GM19025 (cell line): ENCODE measurements around the gene SWSAP1.
"Not testable (repeated sequence)": the region's sequence is repeated elsewhere in the genome, so short reads cannot be mapped to it uniquely, and the experiment has no call there.

ENCODE experiments used
- ATAC-seq: cut with Tn5 transposase; IDR thresholded peaks from one replicate; pipeline ENCODE4 v1.9.1; 2021; ENCODE audit warnings: mild to moderate bottlenecking, low read depth, moderate library complexity; ENCODE audit not compliant: unreplicated experiment

SWSAP1 gene, protein sequence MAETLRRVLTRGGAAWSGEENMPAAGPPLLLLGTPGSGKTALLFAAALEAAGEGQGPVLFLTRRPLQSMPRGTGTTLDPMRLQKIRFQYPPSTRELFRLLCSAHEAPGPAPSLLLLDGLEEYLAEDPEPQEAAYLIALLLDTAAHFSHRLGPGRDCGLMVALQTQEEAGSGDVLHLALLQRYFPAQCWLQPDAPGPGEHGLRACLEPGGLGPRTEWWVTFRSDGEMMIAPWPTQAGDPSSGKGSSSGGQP

DNA sequence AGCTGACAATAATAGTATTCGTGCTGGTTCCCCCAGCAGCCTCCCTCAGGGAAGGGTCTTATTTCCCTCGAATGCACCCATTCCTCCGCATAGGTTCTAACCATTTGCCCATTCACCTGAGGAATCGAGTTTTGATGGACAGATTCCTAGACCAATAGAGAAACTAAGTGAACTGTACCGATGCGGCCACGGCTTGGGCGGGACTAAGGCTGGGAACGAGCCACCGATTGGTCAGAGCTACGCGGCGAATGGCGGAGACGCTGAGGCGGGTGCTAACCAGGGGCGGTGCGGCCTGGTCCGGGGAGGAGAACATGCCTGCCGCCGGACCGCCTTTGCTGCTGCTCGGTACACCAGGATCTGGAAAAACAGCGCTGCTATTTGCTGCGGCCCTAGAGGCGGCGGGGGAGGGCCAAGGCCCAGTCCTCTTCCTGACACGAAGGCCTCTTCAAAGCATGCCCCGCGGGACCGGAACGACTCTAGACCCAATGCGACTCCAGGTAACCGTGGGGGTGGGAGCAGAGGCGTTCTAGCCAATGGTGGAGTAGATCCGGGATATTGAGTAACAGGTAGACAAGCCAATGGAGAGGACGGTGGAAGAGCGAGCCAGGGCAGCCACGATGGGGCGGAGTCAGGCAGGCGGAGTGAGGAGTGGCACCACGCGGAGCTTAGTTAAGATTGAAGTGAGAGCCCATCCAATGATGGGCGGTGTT, at the start of gene SWSAP1:
Gene SWSAP1 (plus strand): TSS at position 234 of the 710 bp plus-strand sequence. CDS start 15 bp downstream, at position 249.
- peak; percentile 91 for ATAC-seq

GRCh38 chr19:11324748-11325389, 49.6 kb upstream of the SWSAP1 start:
- ATAC-seq = no peak

DNA sequence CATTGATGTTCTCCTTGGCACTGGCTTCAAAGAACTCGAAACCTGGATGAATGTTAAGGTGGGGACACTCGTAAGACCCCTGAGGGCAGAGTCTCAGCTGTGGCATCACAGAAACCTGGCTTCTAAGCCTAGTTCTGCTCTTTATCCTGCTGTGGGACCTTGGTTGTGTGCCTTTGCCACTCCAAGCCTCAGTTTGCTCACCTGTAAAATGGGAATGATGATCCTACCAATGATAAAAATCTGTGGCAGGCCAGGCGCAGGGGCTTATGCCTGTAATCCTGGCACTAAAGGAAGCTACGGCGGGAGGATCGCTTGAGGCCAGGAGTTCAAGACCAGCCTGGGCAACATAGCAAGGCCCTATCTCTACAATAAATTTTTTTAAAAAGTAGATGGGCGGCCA, 48.9 kb upstream of the SWSAP1 start:
- no peak for ATAC-seq

GRCh38 chr19:11330127-11330526, 44.3 kb upstream of the SWSAP1 start:
- no peak for ATAC-seq

GRCh38 chr19:11331502-11331901, 43.0 kb upstream of the SWSAP1 start:
- ATAC-seq = no peak

DNA sequence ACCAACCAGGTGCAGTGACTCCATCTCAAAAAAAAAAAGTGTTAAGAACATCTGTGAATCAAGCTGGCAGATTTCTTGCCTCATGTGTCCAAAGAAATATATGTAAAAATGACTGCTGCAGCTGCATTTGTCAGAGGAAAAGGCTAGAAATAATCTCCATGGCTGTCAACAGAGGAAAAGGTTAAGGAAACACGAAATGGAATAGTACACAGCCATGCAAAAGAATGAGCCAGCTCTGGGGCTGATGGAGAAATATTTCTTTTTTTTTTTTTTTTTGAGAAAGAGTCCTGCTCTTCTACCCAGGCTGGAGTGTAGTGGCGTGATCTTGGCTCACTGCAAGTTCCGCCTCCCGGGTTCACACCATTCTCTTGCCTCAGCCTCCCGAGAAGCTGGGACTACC, 41.6 kb upstream of the SWSAP1 start:
- no peak for ATAC-seq

DNA sequence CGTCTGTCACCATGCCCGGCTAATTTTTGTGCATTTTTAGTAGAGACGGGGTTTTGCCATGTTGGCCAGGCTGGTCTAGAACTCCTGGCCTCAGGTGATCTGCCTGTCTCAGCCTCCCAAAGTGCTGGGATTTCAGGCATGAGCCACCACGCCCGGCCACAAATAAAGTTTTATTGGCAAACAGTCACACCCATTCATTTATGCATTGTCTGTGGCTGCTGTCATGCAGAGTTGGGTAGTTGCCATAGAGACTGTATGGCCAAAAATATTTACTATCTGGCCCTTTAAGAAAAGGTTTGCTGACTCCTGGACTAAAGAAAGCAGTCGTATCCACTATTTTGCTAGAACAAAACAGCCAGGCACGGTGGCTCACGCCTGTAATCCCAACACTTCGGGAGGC, 40.6 kb upstream of the SWSAP1 start:
- not testable (repeated sequence) for ATAC-seq

DNA sequence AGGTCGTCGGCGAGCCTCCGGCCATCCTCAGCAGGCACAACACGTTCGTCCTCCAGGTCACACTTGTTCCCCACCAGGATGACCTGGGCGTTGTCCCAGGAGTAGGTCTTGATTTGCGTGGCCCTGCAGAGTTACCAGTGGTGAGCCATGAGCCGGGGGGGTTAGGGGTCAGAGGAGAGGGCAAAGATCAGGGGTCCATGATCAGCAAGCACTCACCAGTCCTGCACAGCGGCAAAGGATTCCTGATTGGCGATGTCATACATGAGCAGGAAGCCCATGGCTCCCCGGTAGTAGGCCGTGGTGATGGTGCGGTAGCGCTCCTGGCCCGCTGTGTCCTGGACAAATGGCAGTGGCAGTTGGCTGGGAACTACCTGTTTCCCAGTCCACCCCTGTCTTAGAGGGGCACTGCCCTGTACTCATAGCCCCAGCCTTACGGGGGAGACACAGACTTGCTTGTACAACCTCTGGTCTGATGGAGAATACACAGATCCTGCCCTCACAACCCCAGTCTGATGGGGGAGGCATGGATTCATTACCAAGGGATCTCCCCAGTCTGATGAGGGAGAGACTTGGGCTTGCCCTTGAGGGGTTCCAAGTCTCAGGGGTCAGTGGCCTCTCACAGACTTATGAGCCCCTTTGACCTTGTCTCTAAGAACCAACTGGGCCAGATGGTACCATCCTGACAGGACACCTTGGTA, 38.9 kb upstream of the SWSAP1 start:
- no peak for ATAC-seq

- ATAC-seq = no peak
Observed at GRCh38 chr19:11337080-11337479, 37.4 kb upstream of the SWSAP1 start.

DNA sequence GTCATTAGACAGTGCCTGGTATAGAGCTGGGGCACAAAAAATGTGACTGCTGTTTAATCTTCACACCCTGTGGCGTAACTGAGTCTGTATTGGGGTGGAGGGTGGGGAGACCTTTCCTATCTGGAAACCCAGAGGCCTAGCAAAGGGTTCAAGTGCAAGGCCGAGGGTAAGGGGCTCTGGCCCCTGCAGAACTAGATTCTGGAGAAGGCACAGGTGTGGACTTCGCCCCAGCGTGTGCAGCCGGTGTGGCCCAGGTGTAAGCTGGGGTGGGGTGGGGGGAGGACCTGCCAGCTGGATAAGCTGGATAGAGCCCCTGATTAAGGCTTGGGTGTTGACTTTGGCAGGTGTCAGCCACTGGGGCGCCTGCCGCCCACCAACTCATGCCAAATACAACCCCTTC, 36.3 kb upstream of the SWSAP1 start:
- ATAC-seq = no peak

- no peak for ATAC-seq
Observed at GRCh38 chr19:11338569-11339253, 35.8 kb upstream of the SWSAP1 start.

DNA sequence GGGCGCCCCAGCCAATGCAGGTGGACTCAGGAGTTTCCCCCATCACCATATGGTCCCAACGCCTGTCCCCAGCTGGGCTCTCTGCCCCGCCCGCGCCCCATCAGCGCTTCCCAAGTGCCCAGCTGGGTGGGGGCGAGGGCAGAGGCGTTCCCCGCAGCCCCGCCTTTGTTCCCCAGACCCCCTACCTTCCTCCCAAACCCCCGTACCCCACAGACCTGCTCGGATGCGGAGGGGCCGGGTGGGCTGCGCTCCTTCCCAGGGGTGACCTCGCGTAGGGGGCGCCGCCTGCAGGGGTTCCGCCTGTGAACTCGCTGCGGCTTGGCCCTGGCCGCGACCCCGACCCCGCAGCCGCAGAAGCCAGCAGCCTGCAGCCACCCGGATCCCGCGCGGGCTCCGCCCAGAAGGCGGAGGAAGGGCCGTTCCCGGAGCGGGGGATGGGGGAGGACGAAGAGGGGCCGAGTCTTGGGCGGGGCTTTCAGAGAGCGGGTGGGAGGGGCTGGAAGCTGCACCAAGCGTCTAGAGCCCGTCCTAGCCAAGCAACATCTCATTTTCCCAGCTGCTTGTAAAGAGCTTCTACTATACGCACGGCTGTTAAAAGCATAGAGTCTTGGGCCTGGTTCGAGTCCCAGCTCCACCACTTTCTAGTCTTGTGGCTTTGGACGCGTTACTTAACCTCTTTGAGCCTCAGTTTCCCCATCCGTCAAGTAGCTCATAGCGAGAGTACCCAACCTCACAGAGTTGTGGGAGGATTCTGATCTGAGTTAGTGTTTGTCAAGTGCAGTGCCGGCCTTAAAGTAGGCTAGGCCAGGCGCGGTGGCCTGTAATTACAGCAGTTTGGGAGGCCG, 35.0 kb upstream of the SWSAP1 start, which contains the start of gene RAB3D:
Gene RAB3D (minus strand): TSS at position 404 of the 845 bp plus-strand sequence. CDS start 2,258 bp downstream, outside the sequence.
- peak; percentile 80 for ATAC-seq

GRCh38 chr19:11340099-11340467, 34.4 kb upstream of the SWSAP1 start:
- ATAC-seq = not testable (repeated sequence)

DNA sequence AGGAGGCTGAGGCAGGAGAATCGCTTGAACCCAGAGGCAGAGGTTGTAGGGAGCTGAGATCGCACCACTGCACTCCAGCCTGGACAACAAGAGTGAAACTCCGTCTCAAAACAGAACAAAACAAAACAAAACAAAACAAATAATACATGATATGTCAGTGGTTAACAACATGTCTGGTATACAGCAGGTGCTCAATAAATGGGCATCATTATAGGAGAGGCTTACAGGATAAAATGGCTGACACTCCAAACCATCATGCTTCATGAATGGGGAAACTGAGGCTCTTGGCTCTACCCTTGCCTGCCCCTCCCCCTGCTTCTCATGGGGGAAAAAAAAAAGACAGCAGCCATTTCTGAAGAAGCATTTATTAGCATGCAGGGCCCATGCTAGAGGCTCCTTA, 32.0 kb upstream of the SWSAP1 start:
- no peak for ATAC-seq

DNA sequence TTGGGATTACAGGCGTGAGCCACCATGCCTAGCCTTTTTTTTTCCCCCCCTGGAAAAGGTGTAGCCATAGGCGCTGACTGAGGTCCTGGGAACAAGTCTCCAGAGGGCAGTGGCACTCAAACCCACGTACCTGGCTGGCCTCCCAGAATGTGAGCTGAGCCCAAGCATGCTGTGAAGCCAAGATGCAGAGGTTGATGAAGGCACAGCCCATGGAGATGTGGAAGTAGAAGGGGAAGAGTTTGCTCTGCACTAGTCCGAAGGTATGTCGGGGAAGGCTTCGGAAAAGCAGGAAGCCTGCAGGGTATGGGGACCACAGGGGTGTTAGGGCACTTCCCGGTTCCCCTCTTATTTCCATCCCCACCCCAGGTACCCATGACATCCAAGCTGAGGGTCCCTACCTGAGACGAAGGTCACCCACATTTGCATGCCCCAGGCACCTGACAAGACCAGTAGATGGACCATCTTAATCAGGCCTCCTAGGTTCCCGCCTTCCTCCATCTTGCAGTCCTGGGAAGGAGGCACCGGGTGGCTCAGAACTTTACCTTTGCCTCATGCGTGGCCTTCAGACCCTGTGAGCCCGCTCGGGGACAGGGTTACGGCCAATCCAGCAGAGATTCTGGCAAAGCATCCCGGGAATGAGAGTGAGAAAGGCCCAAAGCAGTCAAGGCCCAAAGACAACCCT, 29.2 kb upstream of the SWSAP1 start:
- no peak for ATAC-seq

- peak; percentile 91 for ATAC-seq
Observed at GRCh38 chr19:11346104-11346940, 28.1 kb upstream of the SWSAP1 start, which contains the start of the genes CCDC159 and TMEM205. CCDC159 (plus strand) TSS chr19:11346519; CDS start chr19:11346607, 88 bp downstream. TMEM205 (minus strand) TSS chr19:11346268; CDS start chr19:11345619, 649 bp downstream.

GRCh38 chr19:11347546-11348039, 26.9 kb upstream of the SWSAP1 start:
- ATAC-seq = no peak

DNA sequence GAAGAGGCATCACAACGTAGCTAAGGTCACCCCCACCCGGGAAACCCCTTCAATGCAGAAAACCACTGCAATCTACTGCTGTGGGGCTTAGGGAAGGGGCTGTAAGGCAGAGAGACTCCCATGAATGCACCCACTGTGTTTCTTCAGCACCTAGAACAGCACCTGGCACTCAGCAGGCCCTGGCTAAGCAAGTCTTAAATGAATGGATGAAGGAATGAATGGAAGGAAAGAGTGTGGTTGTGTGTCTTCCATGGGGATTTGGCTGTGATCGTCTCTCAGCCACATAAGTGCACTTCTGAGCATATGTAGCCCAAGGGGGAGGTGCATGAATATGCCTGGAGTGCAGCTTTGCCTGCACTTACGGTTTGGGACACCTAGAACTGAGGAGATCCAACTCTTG, 25.3 kb upstream of the SWSAP1 start:
- no peak for ATAC-seq
